ENCODE results near the gene BTBD7. TPM values are rescaled to one million over a fixed set of nuclear protein-coding genes. Genes with fewer than 3 reads are reported as not detected.

Gene BTBD7
- total RNA-seq, 1 experiment from 2014 or later = 30.8 TPM

DNA sequence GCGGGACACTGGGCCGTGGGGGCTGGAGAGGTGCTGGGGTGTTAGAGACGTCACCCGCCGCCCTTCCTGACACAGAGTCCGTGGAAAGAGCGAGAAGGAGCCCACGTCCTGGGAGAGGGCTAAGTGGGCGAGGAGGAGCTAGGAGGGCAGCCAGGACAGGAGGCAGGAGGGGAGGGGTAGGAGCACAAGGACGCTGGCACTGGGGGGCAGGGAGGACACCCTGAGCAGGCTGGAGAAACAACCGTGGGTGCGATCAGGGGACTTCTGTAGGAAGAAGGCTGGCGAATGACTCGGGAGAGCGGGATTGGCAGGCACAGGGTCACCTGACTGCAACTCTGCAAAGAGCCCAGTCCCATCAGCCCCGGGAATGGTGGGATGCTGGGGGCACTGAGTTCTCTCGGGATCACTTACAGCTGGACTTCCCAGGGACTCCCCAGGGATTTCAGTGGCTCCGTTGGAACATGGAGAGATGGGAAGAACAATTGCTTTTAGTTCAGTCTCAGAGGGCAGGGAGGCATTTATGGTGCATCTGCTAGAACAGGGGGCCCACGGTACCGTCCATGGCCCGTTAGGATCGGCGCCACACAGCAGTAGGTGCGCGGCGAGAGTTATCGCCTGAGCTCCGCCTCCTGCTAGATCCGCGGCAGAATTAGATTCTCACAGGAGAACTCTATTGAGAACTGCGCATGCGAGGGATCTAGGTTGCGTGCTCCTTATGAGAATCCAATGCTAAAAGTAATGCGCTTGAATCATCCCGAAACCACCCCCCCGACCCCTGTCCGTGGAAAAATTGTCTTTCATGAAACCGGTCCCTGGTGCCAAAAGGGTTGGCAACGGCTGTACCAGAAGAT lies 101.5 kb downstream of the BTBD7 start (continued):
- no peak for TF ChIP-seq TCF7L2 (IDR thresholded peaks at IDR 0.05; ENCODE audit: borderline replicate concordance, extremely low read depth, insufficient read depth, insufficient read length)
- TF ChIP-seq, protein P1, sequence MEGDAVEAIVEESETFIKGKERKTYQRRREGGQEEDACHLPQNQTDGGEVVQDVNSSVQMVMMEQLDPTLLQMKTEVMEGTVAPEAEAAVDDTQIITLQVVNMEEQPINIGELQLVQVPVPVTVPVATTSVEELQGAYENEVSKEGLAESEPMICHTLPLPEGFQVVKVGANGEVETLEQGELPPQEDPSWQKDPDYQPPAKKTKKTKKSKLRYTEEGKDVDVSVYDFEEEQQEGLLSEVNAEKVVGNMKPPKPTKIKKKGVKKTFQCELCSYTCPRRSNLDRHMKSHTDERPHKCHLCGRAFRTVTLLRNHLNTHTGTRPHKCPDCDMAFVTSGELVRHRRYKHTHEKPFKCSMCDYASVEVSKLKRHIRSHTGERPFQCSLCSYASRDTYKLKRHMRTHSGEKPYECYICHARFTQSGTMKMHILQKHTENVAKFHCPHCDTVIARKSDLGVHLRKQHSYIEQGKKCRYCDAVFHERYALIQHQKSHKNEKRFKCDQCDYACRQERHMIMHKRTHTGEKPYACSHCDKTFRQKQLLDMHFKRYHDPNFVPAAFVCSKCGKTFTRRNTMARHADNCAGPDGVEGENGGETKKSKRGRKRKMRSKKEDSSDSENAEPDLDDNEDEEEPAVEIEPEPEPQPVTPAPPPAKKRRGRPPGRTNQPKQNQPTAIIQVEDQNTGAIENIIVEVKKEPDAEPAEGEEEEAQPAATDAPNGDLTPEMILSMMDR (IDR thresholded peaks at IDR 0.05 in 2 of 3, conservative IDR thresholded peaks at IDR 0.05 in 1 of 3; ENCODE audit: borderline replicate concordance in 1 of 3, insufficient read depth in 1 of 3, low read depth in 2 of 3, low read length in 2 of 3) = no peak

DNA sequence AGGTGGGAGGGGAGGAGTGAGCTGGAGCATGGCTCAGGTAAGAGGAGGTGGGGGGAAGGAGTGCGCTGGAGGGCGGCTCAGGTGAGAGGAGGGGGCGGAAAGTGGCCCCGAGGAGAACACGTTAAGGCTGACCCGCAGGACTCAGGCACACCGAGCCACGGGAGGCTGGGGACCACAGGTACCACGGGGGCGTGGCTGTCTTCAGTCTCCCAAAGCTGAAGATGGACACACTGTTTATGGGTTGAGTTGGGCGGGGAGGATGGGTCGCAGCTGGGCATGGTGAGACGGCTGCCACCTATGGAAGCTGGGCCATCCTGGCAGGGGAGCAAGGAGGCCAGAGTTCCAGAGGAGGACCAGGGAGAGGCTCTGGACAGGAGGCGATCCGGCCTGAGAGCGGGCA lies 102.3 kb downstream of the BTBD7 start:
- intact Hi-C loops (cut with micrococcal nuclease) = no loop called here
- Histone ChIP-seq H4K20me1 (ENCODE audit: insufficient read depth) (no peaks in the 10 kb centered on the region), H3K27ac (ENCODE audit: low read depth, low read length) (no peak overlapping the region), H2AFZ (ENCODE audit: low read depth, low read length, poor library complexity, severe bottlenecking) (no peak overlapping the region), H3K4me3 (replicated peaks in 1 of 2; ENCODE audit: low read depth in 1 of 2, low read length in 2 of 2) (no peak overlapping the region), H3K79me2 (ENCODE audit: insufficient read depth, low read length) (no peaks in the 10 kb centered on the region), H3K9me3 (ENCODE audit: control insufficient read depth in 1 of 2, insufficient read depth in 1 of 2, low read depth in 1 of 2, low read length in 2 of 2) (no peaks in the 10 kb centered on the region), H3K9ac (ENCODE audit: low read length) (no peak overlapping the region), H3K36me3 (ENCODE audit: control insufficient read depth in 1 of 2, insufficient read depth in 2 of 2, low read length in 2 of 2) (peaks cover 8 to 13% of the 10 kb centered on the region in 2 experiments; a peak in 3 of 4 replicates), H3K4me2 (ENCODE audit: low read length) (no peak overlapping the region), H3K27me3 (ENCODE audit: insufficient read depth, low read length) (no peaks in the 10 kb centered on the region), H3K9me2 (ENCODE audit: insufficient read depth) (no peaks in the 10 kb centered on the region), H3K4me1 (ENCODE audit: control insufficient read depth in 1 of 2, insufficient read depth in 2 of 2, low read length in 2 of 2) (no peaks in the 10 kb centered on the region; a peak in 1 of 4 replicates)
- CTCF ChIA-PET = no interaction called here
- POLR2A ChIA-PET = no interaction called here
- BruUV-seq (replicated peaks) = no TSS peak
- no peak for ATAC-seq
- TF ChIP-seq, protein P2, sequence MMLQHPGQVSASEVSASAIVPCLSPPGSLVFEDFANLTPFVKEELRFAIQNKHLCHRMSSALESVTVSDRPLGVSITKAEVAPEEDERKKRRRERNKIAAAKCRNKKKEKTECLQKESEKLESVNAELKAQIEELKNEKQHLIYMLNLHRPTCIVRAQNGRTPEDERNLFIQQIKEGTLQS (IDR thresholded peaks at IDR 0.05) = no peak
- TF ChIP-seq YY1 (IDR thresholded peaks at IDR 0.05; ENCODE audit: extremely low read depth, insufficient replicate concordance, low read depth, low read length) = no peak
- TF ChIP-seq POLR2AphosphoS5 (IDR thresholded peaks at IDR 0.05; ENCODE audit: low read depth, low read length) = no peak
- no peak for TF ChIP-seq EZH2phosphoT487 (IDR thresholded peaks at IDR 0.05; ENCODE audit: borderline replicate concordance)
- TF ChIP-seq SRF (IDR thresholded peaks at IDR 0.05; ENCODE audit: low read depth) = no peak
- TF ChIP-seq, protein P3, sequence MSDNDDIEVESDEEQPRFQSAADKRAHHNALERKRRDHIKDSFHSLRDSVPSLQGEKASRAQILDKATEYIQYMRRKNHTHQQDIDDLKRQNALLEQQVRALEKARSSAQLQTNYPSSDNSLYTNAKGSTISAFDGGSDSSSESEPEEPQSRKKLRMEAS (IDR thresholded peaks at IDR 0.05) = no peak
- TF ChIP-seq CEBPB (IDR thresholded peaks at IDR 0.05; ENCODE audit: low read depth) = no peak
- TF ChIP-seq RAD21 (IDR thresholded peaks at IDR 0.05; ENCODE audit: low read depth) = no peak
- no peak for TF ChIP-seq SIN3A (IDR thresholded peaks at IDR 0.05; ENCODE audit: low read depth)
- TF ChIP-seq SP1 (IDR thresholded peaks at IDR 0.05; ENCODE audit: low read depth) = no peak
- no peak for TF ChIP-seq ELF1 (IDR thresholded peaks at IDR 0.05; ENCODE audit: borderline replicate concordance, low read depth)
- no peak for TF ChIP-seq CBX3 (IDR thresholded peaks at IDR 0.05; ENCODE audit: low read depth)
- TF ChIP-seq FOSL1 (IDR thresholded peaks at IDR 0.05; ENCODE audit: low read depth) = no peak
- TF ChIP-seq EZH2 (IDR thresholded peaks at IDR 0.05) = no peak
- no peak for TF ChIP-seq JUND (IDR thresholded peaks at IDR 0.05)
- DNase-seq (ENCODE audit: low read depth, low spot score) = no peak
- RAD21 ChIA-PET (ENCODE audit: low non-redundant PET in 1 of 2, low total read pairs in 2 of 2, uncharacterized antibody in 2 of 2, unreplicated experiment in 2 of 2) = no interaction called here
